ENCODE results near the gene C1QA.

C1QA gene

DNA sequence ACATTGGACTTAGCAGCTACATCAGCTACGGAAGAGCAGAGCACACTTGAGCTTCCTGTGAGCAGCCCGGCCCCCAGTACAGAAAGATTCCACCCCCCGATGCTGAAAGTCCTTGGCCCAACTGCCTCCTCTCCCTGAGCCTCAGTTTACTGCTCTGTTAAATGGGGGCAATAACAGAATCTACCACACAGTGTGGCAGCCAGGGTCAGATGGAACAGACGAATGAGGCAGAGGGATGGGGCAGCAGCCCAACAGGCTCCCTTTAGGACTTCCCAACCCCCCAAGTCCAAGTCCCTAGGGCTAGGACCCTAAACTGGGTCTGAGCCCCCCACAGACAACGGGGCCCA lies 22.9 kb upstream of the C1QA start:
- Histone ChIP-seq H3K36me3 (ENCODE audit: insufficient read depth, insufficient read length, low read length) (no peaks in the 10 kb centered on the region), H3K27me3 (ENCODE audit: insufficient read depth, insufficient read length) (peaks cover 60% of the 10 kb centered on the region), H3K9ac (ENCODE audit: insufficient read length, low read depth) (no peak overlapping the region), H3K4me1 (ENCODE audit: insufficient read depth, insufficient read length) (peaks cover 13% of the 10 kb centered on the region), H3K4me3 (ENCODE audit: insufficient read length, low read depth) (no peak overlapping the region), H3K9me3 (ENCODE audit: insufficient read depth, low read length) (no peaks in the 10 kb centered on the region)
- no peak for TF ChIP-seq YY1 (IDR thresholded peaks at IDR 0.05; ENCODE audit: insufficient read depth, insufficient read length)
- no peak for TF ChIP-seq ZNF274 (IDR thresholded peaks at IDR 0.05; ENCODE audit: low read depth, low read length)
- no peak for TF ChIP-seq SUZ12 (IDR thresholded peaks at IDR 0.05; ENCODE audit: extremely low read depth, insufficient read depth, insufficient read length)
- DNase-seq (ENCODE audit: low read depth, low spot score) = no peak

GRCh38 chr1:22613951-22614350 lies 22.5 kb upstream of the C1QA start:
- no peaks in the 10 kb centered on the region for H3K36me3 ChIP-seq (ENCODE audit: insufficient read depth, insufficient read length, low read length)
- no peak for TF ChIP-seq SUZ12 (IDR thresholded peaks at IDR 0.05; ENCODE audit: extremely low read depth, insufficient read depth, insufficient read length)
- no peak for TF ChIP-seq YY1 (IDR thresholded peaks at IDR 0.05; ENCODE audit: insufficient read depth, insufficient read length)
- TF ChIP-seq ZNF274 (IDR thresholded peaks at IDR 0.05; ENCODE audit: low read depth, low read length) = no peak
- DNase-seq (ENCODE audit: low read depth, low spot score) = no peak
- H3K4me3 ChIP-seq (ENCODE audit: insufficient read length, low read depth) = no peak overlapping the region
- peaks cover 56% of the 10 kb centered on the region for H3K27me3 ChIP-seq (ENCODE audit: insufficient read depth, insufficient read length)
- peaks cover 14% of the 10 kb centered on the region for H3K4me1 ChIP-seq (ENCODE audit: insufficient read depth, insufficient read length)
- H3K9me3 ChIP-seq (ENCODE audit: insufficient read depth, low read length) = no peaks in the 10 kb centered on the region
- H3K9ac ChIP-seq (ENCODE audit: insufficient read length, low read depth) = no peak overlapping the region

DNA sequence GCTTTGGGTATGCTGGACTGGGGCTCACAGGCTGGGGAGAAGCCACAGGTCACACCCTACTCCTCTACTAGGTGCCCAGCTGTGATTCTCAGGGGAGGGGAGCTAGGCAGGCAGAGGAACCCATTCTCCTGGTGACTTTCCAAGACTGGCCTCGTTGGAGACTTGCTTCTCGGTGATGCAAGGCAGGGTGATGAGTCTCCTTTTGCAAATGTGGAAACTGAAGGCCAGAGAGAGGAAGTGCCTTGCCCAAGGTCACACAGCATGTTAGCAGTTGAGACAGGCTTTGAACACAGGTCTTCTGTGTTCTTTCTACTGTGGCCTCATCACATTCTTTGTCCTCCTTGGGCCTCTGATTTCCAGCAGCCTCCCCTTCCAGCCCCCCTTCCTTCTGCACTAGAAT lies 20.5 kb upstream of the C1QA start:
- no peaks in the 10 kb centered on the region for H3K9me3 ChIP-seq (ENCODE audit: insufficient read depth, low read length)
- peaks cover 14% of the 10 kb centered on the region for H3K4me1 ChIP-seq (ENCODE audit: insufficient read depth, insufficient read length)
- no peak for DNase-seq (ENCODE audit: low read depth, low spot score)

GRCh38 chr1:22616571-22616970 lies 19.9 kb upstream of the C1QA start:
- peaks cover 14% of the 10 kb centered on the region for H3K4me1 ChIP-seq (ENCODE audit: insufficient read depth, insufficient read length)
- TF ChIP-seq YY1 (IDR thresholded peaks at IDR 0.05; ENCODE audit: insufficient read depth, insufficient read length) (no peak), ZNF274 (IDR thresholded peaks at IDR 0.05; ENCODE audit: low read depth, low read length) (no peak), SUZ12 (IDR thresholded peaks at IDR 0.05; ENCODE audit: extremely low read depth, insufficient read depth, insufficient read length) (no peak)

More for the DNA sequence above, 20.5 kb upstream of the C1QA start:
- no peak for TF ChIP-seq ZNF274 (IDR thresholded peaks at IDR 0.05; ENCODE audit: low read depth, low read length)
- no peak for TF ChIP-seq SUZ12 (IDR thresholded peaks at IDR 0.05; ENCODE audit: extremely low read depth, insufficient read depth, insufficient read length)
- TF ChIP-seq YY1 (IDR thresholded peaks at IDR 0.05; ENCODE audit: insufficient read depth, insufficient read length) = no peak
- Histone ChIP-seq H3K9ac (ENCODE audit: insufficient read length, low read depth) (no peak overlapping the region), H3K27me3 (ENCODE audit: insufficient read depth, insufficient read length) (peaks cover 36% of the 10 kb centered on the region), H3K4me3 (ENCODE audit: insufficient read length, low read depth) (no peak overlapping the region), H3K36me3 (ENCODE audit: insufficient read depth, insufficient read length, low read length) (no peaks in the 10 kb centered on the region)

GRCh38 chr1:22618056-22618455 lies 18.4 kb upstream of the C1QA start:
- Histone ChIP-seq H3K9ac (ENCODE audit: insufficient read length, low read depth) (no peak overlapping the region), H3K4me3 (ENCODE audit: insufficient read length, low read depth) (no peak overlapping the region), H3K36me3 (ENCODE audit: insufficient read depth, insufficient read length, low read length) (no peaks in the 10 kb centered on the region), H3K27me3 (ENCODE audit: insufficient read depth, insufficient read length) (peaks cover 20% of the 10 kb centered on the region), H3K9me3 (ENCODE audit: insufficient read depth, low read length) (no peaks in the 10 kb centered on the region), H3K4me1 (ENCODE audit: insufficient read depth, insufficient read length) (peaks cover 14% of the 10 kb centered on the region)
- TF ChIP-seq SUZ12 (IDR thresholded peaks at IDR 0.05; ENCODE audit: extremely low read depth, insufficient read depth, insufficient read length) (no peak), ZNF274 (IDR thresholded peaks at IDR 0.05; ENCODE audit: low read depth, low read length) (no peak), YY1 (IDR thresholded peaks at IDR 0.05; ENCODE audit: insufficient read depth, insufficient read length) (no peak)
- DNase-seq (ENCODE audit: low read depth, low spot score) = no peak

More at GRCh38 chr1:22616571-22616970, 19.9 kb upstream of the C1QA start:
- peaks cover 30% of the 10 kb centered on the region for H3K27me3 ChIP-seq (ENCODE audit: insufficient read depth, insufficient read length)
- H3K9me3 ChIP-seq (ENCODE audit: insufficient read depth, low read length) = no peaks in the 10 kb centered on the region
- no peaks in the 10 kb centered on the region for H3K36me3 ChIP-seq (ENCODE audit: insufficient read depth, insufficient read length, low read length)
- no peak overlapping the region for H3K9ac ChIP-seq (ENCODE audit: insufficient read length, low read depth)
- DNase-seq (ENCODE audit: low read depth, low spot score) = no peak
- no peak overlapping the region for H3K4me3 ChIP-seq (ENCODE audit: insufficient read length, low read depth)

DNA sequence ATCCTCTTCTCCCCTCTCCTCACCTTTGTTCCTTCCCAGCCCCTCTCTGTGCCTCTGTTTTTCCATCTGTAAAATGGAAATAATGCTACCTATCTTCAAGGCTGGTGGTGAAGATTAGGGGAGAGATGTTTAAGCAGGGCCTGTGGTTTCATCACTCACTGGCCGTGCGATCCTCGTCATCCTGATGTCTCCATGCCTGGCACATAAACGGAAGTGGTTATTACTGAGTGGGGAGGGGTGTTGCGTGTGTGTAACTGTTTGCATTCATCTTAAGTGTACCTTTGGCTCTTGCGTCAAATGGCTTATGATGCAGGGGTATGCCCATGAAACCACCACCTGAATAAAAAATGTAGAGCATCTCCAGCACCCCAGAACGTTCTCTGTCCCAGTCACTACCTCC lies 17.2 kb upstream of the C1QA start:
- Histone ChIP-seq H3K27me3 (ENCODE audit: insufficient read depth, insufficient read length) (peaks cover 8% of the 10 kb centered on the region), H3K36me3 (ENCODE audit: insufficient read depth, insufficient read length, low read length) (no peaks in the 10 kb centered on the region)
- TF ChIP-seq YY1 (IDR thresholded peaks at IDR 0.05; ENCODE audit: insufficient read depth, insufficient read length) (no peak), SUZ12 (IDR thresholded peaks at IDR 0.05; ENCODE audit: extremely low read depth, insufficient read depth, insufficient read length) (no peak), ZNF274 (IDR thresholded peaks at IDR 0.05; ENCODE audit: low read depth, low read length) (no peak)

GRCh38 chr1:22619798-22620197 lies 16.6 kb upstream of the C1QA start:
- TF ChIP-seq ZNF274 (IDR thresholded peaks at IDR 0.05; ENCODE audit: low read depth, low read length) (no peak), SUZ12 (IDR thresholded peaks at IDR 0.05; ENCODE audit: extremely low read depth, insufficient read depth, insufficient read length) (no peak), YY1 (IDR thresholded peaks at IDR 0.05; ENCODE audit: insufficient read depth, insufficient read length) (no peak)
- H3K4me1 ChIP-seq (ENCODE audit: insufficient read depth, insufficient read length) = peaks cover 12% of the 10 kb centered on the region
- H3K27me3 ChIP-seq (ENCODE audit: insufficient read depth, insufficient read length) = peaks cover 2% of the 10 kb centered on the region
- DNase-seq (ENCODE audit: low read depth, low spot score) = no peak
- H3K9ac ChIP-seq (ENCODE audit: insufficient read length, low read depth) = no peak overlapping the region
- H3K36me3 ChIP-seq (ENCODE audit: insufficient read depth, insufficient read length, low read length) = no peaks in the 10 kb centered on the region
- H3K4me3 ChIP-seq (ENCODE audit: insufficient read length, low read depth) = no peak overlapping the region
- H3K9me3 ChIP-seq (ENCODE audit: insufficient read depth, low read length) = no peaks in the 10 kb centered on the region

More for the DNA sequence above, 17.2 kb upstream of the C1QA start:
- DNase-seq (ENCODE audit: low read depth, low spot score) = no peak
- no peak overlapping the region for H3K9ac ChIP-seq (ENCODE audit: insufficient read length, low read depth)
- H3K9me3 ChIP-seq (ENCODE audit: insufficient read depth, low read length) = no peaks in the 10 kb centered on the region
- H3K4me3 ChIP-seq (ENCODE audit: insufficient read length, low read depth) = no peak overlapping the region
- H3K4me1 ChIP-seq (ENCODE audit: insufficient read depth, insufficient read length) = peaks cover 10% of the 10 kb centered on the region

Data from NT2/D1 (cell line).